Testis (tissue), 3 donors: ENCODE measurements around the gene SMAGP. TPM values are rescaled to one million over a fixed set of nuclear protein-coding genes. Genes with fewer than 3 reads are reported as not detected.
"Not testable (repeated sequence)": the region's sequence is repeated elsewhere in the genome, so short reads cannot be mapped to it uniquely, and the experiment has no call there.

ENCODE experiments used
- DNase-seq: peaks from one replicate; pipeline ENCODE4 v3.0.0-alpha.2; 2019
- H3K27ac ChIP-seq, 2 donors: fragments of 200-600 bp; sonication (generic); one replicate each; pipeline ENCODE4 v1.5.1; 2019
- H3K27me3 ChIP-seq: fragments of 200-600 bp; sonication (generic); one replicate; pipeline ENCODE4 v1.5.1; 2019
- H3K36me3 ChIP-seq: fragments of 200-600 bp; sonication (generic); one replicate; pipeline ENCODE4 v1.5.1; 2017; ENCODE audit warnings: low read depth; ENCODE audit errors: missing control alignments
- H3K4me1 ChIP-seq: fragments of 200-600 bp; sonication (generic); one replicate; pipeline ENCODE4 v1.5.1; 2019
- H3K4me3 ChIP-seq, 2 donors: fragments of 200-600 bp; sonication (generic); one replicate each; pipeline ENCODE4 v1.5.1; 2017 to 2019
- H3K9me3 ChIP-seq: fragments of 200-600 bp; sonication (generic); one replicate; pipeline ENCODE4 v1.5.1; 2017
- CTCF ChIP-seq, 3 experiments: fragments of 450-650 bp in 2 of 3; fragments of 200-600 bp in 1 of 3; sonication (generic) in 1 of 3; IDR thresholded peaks; one replicate each; pipeline ENCODE4 v1.5.1; 2016 to 2019; ENCODE audit warnings: antibody characterized with exemption in 3 of 3, mild to moderate bottlenecking in 2 of 3, moderate library complexity in 1 of 3
- POLR2A ChIP-seq: fragments of 450-650 bp; IDR thresholded peaks from one replicate; pipeline ENCODE4 v1.6.1; 2017; ENCODE audit warnings: antibody characterized with exemption, mild to moderate bottlenecking, moderate library complexity
- WGBS, 2 donors: methylation state at CpG; one replicate each; pipeline ENCODE4 v1.1.5; 2018; 5-methylcytosine and 5-hydroxymethylcytosine counted together
- intact Hi-C: fragments of 100-400 bp; cut with DNase I; formaldehyde crosslinking; loops from one replicate; pipeline ENCODE4 v1.15.1; 2023; ENCODE audit warnings: low total_unique reads
- polyA plus RNA-seq: library from polyadenylated mRNA; stranded (reverse); fragments of 350-450 nt; fragmentation: Illumina TruSeq; extraction: RNeasy Lipid Tissue Mini Kit (QIAGEN cat#74804); gene quantifications from one replicate; pipeline ENCODE4 v1.2.3, GENCODE V29; 2014; ENCODE audit warnings: low read depth, low replicate concordance; ENCODE audit not compliant: insufficient read depth
- total RNA-seq, 2 donors: library from RNA; depleted of rRNA; stranded (reverse); fragments of >200 nt; gene quantifications; one replicate each; pipeline ENCODE4 v1.2.3, GENCODE V29; 2016

The SMAGP gene
- total and polyA plus RNA-seq, 3 donors from 2014 or later, result 12.2 to 16.0 (median 13.5) TPM

GRCh38 chr12:51269174-51270066 lies 795 bp downstream of the SMAGP start:
- Histone ChIP-seq H3K4me3 (peak overlapping the region; percentile 78 to 83), H3K4me1 (no peaks in the 10 kb centered on the region), H3K27ac (peak overlapping the region in 1 of 2 donors; percentile 76), H3K27me3 (no peaks in the 10 kb centered on the region), H3K9me3 (no peaks in the 10 kb centered on the region), H3K36me3 (no peaks in the 10 kb centered on the region)
- WGBS, 2 donors, result 21 to 55% methylated on average over 10 to 27 of the region's 59 CpGs
- DNase-seq, result peak; percentile 52
- TF ChIP-seq CTCF (IDR thresholded peaks at IDR 0.05) (no peak), POLR2A (no peak)
- intact Hi-C loops, result no loop called here

GRCh38 chr12:51265024-51265423 lies 5.2 kb downstream of the SMAGP start:
- no peaks in the 10 kb centered on the region for H3K36me3 ChIP-seq
- H3K27ac ChIP-seq, result no peak overlapping the region
- H3K27me3 ChIP-seq, result no peaks in the 10 kb centered on the region
- no peak overlapping the region for H3K4me3 ChIP-seq
- TF ChIP-seq POLR2A, result no peak
- TF ChIP-seq CTCF (IDR thresholded peaks at IDR 0.05), result no peak
- H3K4me1 ChIP-seq, result peaks cover 3% of the 10 kb centered on the region
- intact Hi-C loops, result no loop called here
- no peak for DNase-seq
- H3K9me3 ChIP-seq, result no peaks in the 10 kb centered on the region

GRCh38 chr12:51264297-51264696 lies 5.9 kb downstream of the SMAGP start:
- WGBS, 2 donors, result 76 to 94% methylated on average over 5 of the region's 5 CpGs
- H3K27me3 ChIP-seq, result no peaks in the 10 kb centered on the region
- H3K36me3 ChIP-seq, result no peaks in the 10 kb centered on the region
- no peak overlapping the region for H3K4me3 ChIP-seq
- H3K4me1 ChIP-seq, result peaks cover 3% of the 10 kb centered on the region
- no peak for DNase-seq
- intact Hi-C loops, result no loop called here
- H3K9me3 ChIP-seq, result no peaks in the 10 kb centered on the region
- no peak for TF ChIP-seq CTCF (IDR thresholded peaks at IDR 0.05)
- TF ChIP-seq POLR2A, result no peak
- no peak overlapping the region for H3K27ac ChIP-seq

- Histone ChIP-seq H3K27ac (no peak overlapping the region), H3K36me3 (no peaks in the 10 kb centered on the region), H3K4me3 (no peak overlapping the region), H3K4me1 (peaks cover 3% of the 10 kb centered on the region), H3K9me3 (no peaks in the 10 kb centered on the region), H3K27me3 (no peaks in the 10 kb centered on the region)
- 94 to 99% methylated on average over 3 of the region's 3 CpGs for whole genome bisulfite sequencing, 2 donors
- intact Hi-C loops, result no loop called here
- TF ChIP-seq POLR2A (no peak), CTCF (IDR thresholded peaks at IDR 0.05) (no peak)
- DNase-seq, result no peak
Observed at GRCh38 chr12:51263341-51263740, 6.9 kb downstream of the SMAGP start.

GRCh38 chr12:51262758-51263177 lies 7.4 kb downstream of the SMAGP start:
- intact Hi-C loops, result no loop called here
- Histone ChIP-seq H3K9me3 (no peaks in the 10 kb centered on the region), H3K36me3 (no peaks in the 10 kb centered on the region), H3K27ac (no peak overlapping the region), H3K27me3 (no peaks in the 10 kb centered on the region), H3K4me1 (peaks cover 3% of the 10 kb centered on the region), H3K4me3 (no peak overlapping the region)
- peak; percentile 75 for DNase-seq
- TF ChIP-seq CTCF (IDR thresholded peaks at IDR 0.05), result no peak
- TF ChIP-seq POLR2A, result no peak
- WGBS, 2 donors, result 28 to 34% methylated on average over 7 of the region's 7 CpGs

- H3K27ac ChIP-seq, DNase-seq, H3K4me3 ChIP-seq, H3K36me3 ChIP-seq, H3K9me3 ChIP-seq, H3K27me3 ChIP-seq, H3K4me1 ChIP-seq, intact Hi-C loops: not testable (repeated sequence)
- WGBS, 2 donors, result 96 to 100% methylated on average over 1 of the region's 1 CpG
Observed at GRCh38 chr12:51259600-51259999, 10.6 kb downstream of the SMAGP start.
